GM11168 (cell line): Measurements from ENCODE around the gene RIOK3.
"Not testable (repeated sequence)": the region's sequence is repeated elsewhere in the genome, so short reads cannot be mapped to it uniquely, and the experiment has no call there.

Experiments
- in situ Hi-C: fragments of 300-500 bp; cut with MboI; formaldehyde crosslinking; loops from one replicate; pipeline ENCODE4 v1.12.0; 2022; ENCODE audit warnings: low sequenced_read_pairs; ENCODE audit not compliant: unreplicated experiment

The RIOK3 gene, protein sequence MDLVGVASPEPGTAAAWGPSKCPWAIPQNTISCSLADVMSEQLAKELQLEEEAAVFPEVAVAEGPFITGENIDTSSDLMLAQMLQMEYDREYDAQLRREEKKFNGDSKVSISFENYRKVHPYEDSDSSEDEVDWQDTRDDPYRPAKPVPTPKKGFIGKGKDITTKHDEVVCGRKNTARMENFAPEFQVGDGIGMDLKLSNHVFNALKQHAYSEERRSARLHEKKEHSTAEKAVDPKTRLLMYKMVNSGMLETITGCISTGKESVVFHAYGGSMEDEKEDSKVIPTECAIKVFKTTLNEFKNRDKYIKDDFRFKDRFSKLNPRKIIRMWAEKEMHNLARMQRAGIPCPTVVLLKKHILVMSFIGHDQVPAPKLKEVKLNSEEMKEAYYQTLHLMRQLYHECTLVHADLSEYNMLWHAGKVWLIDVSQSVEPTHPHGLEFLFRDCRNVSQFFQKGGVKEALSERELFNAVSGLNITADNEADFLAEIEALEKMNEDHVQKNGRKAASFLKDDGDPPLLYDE

DNA sequence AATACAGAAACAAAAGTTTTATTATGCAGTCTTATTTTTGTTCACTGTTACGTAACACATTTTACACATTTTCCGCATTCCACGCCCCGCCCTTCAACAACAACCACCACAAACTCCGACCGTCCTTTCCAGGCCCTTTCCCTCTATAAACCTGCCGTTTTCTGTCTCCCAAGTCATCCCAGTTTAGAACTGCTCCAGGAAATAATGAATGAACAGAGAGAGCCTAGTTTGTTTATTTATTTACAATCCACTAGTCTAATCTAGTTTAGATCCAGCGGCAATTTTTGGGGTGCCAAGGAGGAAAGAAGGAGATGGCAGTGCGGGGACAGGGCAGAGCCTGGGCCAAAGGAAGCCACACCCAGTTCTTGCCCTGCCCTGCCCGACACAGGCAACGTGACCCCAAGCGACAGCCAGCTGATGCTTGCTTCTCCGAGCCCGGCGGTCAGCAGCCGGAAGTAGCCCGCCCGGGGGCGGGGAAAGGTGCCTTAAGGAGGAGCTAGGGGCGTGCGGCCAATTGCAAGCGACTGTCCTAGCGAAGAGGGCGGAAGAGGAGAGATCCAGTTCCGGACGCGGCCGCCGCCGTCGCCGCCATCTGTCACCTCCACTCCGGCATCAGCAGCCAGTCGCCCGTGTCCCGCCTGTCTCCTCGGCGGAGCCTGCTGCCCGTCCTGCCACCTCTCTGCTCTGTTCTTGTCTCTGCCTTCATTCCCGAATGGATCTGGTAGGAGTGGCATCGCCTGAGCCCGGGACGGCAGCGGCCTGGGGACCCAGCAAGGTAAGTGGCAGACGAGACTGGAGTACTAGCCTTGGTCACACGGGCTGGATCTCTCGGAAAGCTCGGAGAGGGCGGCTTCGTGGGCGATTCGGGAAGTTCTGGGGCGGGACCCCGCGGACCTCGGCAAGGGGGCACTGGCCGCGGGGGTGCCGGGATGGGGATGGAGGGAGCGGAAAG, at the start of gene RIOK3:
TSS of gene RIOK3 (plus strand) at position 560 of the 952 bp plus-strand sequence. CDS start at position 713, 153 bp downstream.
- in situ Hi-C loops, result no loop called here

DNA sequence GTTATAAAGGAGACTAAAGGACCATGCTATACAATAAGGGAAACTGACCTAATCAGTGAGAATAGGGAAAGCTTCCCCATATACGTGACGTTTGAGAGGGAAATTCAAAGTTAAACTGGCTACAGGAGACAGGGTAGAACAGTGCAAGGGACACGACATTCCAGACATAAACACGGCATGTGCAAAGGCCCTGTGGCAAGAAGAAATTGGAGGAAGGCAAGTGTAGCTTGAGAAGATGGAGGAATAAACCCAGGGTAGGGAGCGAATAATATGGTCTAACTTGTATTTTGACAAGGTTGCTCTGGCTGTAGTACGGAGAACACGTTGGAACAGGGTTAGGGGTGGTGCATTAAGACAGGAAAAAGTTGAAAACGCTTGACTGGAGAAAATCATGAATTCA, 49.8 kb upstream of the RIOK3 start:
- in situ Hi-C loops, result no loop called here

DNA sequence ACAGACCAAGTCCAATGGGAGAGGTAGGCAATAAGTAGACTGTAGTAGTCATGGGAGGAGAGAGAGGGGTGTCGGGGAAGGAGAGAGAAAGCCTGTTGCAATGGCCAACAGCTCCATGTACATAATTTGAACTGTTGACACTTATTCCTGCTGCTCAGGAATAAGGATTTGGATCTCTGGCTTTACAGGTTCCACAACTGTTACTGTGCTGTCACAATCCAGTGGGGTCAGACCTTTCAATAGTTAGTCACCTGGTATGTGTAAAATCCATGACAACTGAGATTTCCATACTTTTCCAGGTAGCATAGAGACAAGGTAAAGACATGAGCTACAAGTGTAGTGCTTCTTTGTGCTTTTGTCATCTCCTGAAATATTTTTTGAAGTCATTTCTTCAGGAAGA, 47.5 kb upstream of the RIOK3 start:
- in situ Hi-C loops, result no loop called here

DNA sequence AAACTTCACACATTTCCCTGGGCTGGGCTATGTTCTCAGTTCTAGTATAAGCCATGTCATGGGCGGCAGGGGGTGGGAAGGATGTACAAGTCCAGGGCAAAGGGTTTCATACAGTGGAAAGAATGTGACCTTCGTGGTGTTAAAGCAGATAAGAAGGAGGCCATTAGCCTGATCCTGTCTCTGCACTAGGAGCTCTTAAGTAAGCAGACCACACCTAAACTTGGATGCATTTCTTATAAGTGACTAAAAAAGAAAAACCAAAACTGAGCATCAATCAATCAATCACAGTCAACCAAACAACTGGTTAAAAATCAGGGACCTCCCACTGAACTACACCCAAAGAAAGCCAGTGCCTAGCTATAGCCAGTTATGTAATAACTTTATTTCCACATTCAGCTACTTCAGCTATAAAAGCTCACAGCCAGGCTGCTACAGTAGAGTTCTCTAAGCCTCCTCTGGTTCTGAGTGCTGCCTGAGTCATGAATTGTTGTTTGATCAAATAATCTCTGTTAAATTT, 46.8 kb upstream of the RIOK3 start:
- in situ Hi-C loops, result no loop called here

DNA sequence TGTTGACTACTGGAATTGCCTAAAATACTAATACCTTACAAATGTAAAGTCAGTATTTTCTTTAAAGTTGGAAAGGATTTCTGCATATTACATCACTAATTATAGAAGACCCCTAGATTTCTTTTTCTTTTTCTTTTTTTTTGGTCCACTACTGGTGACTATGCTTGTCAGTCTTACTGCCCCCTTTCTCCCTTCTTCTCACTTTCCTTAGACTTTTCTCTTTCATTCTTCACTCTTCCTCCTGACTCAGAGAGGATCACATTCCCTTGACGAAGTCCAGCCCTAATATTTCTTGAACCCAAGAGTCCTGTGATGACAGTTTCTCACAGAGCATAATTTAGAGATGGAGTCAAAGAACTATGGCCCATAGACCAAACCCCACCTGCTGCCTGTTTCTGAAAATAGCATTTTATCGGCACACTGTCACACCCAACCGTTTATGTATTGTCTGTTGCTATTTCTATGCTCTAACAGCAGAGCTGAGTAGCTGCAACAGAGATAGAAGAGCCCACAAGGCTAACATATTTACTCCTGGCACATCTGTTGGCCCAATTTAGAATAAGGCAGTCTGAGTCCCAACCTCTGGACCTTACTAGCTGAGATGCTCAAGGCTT, 40.6 kb upstream of the RIOK3 start:
- in situ Hi-C loops, result no loop called here

DNA sequence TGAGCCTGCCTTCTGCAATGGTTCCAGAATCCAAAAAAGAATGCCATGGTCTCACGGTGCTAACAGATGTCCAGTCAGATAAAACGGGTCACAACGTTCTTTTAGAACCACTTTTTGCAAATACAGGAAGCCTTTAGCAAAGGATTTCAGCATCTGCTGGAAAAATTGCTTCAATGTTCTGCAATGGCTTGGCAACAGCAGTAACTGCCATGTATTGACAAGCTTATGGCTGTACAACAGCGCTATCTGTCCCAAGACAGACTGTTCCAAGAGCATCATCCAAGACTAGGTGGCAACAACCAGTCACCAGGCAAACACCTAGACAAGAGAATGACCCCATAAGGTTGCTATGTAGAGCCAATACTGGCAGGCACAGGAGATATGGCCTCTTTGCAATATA, 37.6 kb upstream of the RIOK3 start:
- in situ Hi-C loops, result no loop called here

DNA sequence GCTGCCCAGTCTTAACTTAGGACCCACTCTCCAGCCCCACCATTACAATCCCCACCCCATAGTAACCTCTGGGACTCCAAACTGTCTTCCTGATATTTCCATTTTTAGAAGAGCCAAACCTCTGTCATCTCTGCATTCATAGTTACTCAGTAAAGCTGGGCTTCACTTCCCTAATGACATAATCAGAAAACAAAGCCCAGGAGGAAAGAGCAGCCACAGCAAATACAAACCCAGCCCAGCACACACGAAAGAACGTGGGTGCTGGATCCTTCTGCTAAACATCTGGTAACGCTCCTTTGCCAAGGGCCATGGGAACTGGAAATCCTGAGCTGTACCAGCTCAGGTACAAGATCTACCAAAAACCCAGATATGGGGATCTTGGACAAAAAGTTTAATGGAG, 36.8 kb upstream of the RIOK3 start:
- in situ Hi-C loops, result no loop called here

DNA sequence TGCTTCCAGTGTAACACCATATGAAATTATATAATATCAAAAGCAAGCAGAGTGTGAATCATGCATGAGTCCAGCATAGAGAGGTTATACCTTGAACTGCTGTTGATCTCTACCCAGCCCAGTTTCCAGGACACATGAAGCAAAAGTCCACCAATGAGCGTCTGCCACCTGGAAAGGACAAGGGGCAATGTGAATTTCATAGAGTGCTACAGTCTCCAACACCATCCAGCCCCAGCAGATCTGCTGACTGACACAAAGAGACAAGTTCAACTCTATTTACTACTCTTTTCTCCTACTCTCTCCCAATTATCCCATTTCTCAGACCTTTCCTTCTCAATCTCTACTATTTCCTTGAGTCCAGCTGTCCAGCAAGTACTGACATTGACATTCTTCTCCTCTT, 31.8 kb upstream of the RIOK3 start:
- in situ Hi-C loops, result no loop called here

DNA sequence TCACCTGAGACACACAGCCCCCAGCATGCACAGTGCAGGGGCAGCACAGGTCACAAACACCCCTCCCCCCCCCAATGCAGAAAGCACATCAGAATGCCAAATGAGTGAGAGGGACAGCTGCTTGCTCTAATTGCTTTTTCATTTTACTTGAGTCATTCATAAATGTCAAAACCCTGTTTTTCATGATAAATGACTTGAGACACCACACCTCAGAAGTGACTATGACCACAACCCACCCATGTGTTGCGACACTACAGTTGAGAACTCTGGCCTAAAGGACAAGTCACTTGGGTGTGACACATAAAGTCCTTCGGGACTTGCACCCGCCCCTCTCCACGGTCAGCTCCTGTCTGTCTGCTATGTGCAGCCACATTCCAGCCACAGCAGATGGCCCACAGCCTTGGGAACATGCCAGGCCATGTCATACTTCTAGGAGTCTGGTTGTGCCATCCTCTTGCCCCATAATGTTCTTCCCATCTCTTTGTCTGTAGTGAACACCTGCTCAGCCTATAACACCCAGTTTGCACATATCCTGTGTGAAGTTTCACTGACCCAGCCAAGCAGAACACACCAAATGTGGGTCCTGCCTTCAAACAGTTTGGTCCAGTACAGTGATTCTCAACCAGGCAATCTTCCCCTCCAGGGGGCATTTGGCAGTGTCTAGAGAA, 30.2 kb upstream of the RIOK3 start:
- in situ Hi-C loops, result no loop called here

DNA sequence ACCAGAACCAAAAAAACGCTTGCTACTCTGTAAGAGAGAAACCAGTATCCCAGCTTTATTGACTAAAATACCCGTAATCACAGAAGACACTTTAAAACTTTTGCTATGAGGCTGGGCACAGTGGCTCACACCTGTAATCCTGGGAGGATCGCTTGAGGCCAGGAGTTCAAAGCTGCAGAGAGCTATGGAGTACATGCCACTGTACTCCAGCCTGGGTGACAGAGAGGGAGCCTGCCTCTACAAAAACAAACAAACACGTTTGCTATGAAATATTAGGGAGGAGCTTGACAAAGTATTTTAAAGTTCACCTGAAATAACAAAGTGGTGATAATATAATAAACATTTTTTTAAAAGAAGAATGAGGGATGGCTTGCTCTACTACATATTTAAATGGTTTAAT, 28.5 kb upstream of the RIOK3 start:
- in situ Hi-C loops, result no loop called here

DNA sequence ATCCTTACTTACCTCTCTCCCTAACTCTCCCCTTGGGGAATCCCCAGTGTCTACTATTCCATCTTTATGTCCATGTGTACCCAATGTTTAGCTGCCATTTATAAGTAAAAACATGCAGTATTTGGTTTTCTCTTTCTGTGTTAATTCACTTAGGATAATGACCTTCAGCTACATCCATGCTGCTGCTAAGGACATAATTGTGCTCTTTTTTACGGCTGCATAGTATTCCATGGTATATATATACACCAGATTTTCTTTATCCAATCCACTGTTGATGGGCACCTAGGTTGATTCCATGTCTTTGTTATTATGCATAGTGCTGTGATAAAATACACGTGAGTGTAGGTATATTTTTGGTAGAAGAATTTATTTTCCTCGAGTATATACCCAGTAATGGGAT, 24.3 kb upstream of the RIOK3 start:
- in situ Hi-C loops, result no loop called here

DNA sequence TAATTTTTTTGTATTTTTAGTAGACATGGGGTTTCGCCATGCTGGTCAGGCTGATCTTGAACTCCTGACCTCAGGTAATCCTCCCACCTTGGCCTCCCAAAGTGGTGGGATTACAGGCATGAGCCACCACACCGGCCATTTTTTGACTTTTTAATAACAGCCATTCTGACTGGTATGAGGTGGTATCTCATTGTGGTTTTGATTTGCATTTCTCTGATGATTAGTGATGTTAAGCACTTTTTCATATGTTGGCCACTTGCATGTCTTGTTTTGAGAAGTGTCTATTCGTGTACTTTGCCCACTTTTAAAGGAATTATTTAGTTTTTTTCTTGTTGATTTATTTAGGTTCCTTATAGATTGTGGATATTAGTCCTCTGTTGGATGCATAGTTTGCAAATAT, 23.5 kb upstream of the RIOK3 start:
- in situ Hi-C loops, result not testable (repeated sequence)

DNA sequence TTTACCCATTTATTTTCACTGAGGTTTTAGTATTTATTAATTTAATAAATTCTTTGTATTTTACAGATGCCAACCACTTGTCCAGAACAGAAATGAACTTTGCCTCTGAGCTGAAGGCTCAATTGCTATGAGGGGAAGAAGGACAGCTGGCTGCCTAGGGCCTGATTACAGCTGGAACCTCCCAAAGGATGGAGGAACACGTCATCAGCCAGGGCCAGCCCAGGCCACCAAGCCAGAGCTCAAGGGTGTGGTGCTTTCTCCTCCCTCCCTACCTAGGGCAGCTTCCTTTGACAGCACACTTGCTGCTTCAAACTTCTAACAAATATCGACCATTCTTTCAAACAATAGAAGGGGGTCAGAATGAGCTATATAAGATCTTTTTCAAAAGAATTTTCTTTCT, 19.7 kb upstream of the RIOK3 start:
- in situ Hi-C loops, result no loop called here

DNA sequence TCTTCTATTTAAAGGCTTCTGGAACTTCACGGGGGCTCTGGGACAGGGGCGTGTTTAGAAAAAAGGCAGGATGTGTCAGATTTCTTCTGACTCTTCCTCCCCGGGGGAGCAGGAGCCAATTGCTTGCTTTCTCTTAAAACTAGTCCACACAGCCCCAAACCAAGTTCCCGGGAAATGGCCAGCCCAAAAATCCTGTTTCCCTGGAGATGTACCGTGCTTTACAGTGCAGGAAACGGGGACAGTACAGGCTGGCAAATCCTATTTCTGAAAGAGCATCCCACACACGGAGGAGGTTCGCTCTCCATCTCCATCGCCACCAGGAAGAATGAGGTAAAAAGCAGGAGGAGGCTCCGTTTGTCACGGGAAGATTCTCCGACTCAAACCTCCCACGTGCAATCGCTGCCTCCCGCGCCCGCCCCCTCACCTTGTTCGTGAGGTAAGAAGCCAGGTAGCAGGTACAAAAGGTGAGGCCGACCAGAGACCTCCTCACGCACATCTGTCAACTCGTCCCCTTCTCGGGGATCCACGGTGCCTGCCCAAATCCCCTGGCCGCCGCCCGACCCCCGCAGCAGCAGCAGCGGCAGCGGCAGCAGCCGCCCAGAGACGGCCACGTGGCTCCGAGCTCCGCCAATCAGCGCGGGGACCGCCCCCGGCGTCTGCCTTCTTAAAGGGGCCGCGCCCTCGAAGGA, 15.6 kb upstream of the RIOK3 start:
- in situ Hi-C loops, result no loop called here

DNA sequence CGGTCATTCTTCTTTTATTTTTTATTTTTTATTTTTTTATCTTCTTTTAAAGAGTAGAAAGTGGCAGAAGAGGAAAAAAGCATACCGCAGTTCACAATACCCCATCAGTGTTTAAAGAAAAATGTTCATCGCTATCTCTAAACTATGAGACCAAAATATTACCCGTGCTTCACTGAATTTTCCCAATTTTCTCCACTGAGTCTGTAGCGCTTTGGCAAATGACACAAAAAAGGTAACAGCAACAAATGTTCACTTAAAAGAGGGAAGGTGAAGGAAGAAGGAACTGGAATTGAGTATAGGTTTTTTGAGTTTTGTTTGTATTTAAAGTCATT, 15.1 kb upstream of the RIOK3 start:
- in situ Hi-C loops, result no loop called here

DNA sequence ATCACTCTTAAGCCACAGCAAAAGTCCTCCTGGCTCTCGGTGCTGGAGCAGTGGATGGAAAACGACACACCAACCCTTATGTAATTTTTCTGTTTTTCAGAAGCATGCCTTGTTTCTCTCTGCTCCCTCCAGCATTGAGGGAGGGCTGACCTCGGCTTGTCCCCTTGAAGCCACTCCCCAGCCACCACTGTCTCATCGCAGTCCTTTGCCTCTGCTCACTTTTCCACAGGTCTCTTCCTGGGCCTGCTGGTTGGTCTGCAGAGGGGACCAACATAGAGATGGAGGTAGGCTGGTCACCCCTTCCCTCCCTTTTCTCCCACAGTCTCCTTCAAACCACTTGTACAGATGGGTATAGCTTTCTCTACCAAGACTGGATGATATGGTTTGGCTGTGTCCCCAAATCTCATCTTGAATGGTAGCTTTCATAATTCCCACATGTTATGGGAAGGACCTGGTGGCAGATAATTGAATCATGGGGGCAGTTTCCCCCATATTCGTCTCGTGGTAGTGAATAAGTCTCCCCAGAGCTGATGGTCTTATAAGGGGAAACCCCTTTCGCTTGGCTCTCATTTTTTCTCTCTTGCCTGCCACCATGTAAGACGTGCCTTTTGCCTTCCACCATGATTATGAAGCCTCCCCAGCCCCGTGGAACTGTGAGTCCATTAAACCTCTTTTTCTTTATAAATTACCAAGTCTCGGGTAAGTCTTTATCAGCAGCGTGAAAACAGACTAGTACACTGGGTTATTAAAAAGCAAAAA, 14.3 kb upstream of the RIOK3 start:
- in situ Hi-C loops, result no loop called here

DNA sequence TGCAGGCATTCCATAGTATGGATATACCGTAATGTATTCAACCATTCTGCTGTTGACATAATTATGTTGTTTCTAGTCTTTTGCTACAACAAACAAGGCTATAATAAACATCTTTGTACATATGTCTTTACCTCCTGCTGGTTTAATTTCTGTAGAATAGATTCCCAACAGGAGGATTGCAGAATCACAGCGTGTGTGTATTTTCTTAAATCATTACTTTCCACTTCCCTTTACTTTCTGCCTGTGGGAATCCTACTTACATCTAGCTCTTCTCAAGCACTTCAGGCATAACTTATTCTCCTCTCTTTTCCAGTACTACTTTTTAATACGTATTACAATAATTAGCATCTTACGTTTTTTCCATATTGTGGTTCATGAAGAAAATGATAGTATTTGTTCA, 13.0 kb upstream of the RIOK3 start:
- in situ Hi-C loops, result no loop called here

DNA sequence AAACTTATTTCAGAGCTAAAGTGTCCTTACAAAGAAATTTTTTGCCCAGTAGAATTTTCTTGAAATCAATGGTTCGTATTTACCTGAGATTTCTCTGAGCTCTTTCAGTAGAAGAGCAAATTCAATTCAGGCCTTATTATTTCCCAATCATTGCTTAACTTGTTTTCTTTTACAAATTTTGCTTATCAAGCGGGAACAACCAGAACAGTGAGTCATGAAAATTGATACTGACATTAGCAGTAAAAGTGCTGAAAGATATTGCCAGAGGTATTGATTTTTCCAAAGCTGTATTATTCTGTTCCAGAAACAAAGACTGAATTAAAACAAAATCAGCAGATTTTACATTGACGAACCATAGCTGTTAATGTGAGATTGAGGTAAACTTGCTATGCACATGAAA, 10.1 kb upstream of the RIOK3 start:
- in situ Hi-C loops, result no loop called here

DNA sequence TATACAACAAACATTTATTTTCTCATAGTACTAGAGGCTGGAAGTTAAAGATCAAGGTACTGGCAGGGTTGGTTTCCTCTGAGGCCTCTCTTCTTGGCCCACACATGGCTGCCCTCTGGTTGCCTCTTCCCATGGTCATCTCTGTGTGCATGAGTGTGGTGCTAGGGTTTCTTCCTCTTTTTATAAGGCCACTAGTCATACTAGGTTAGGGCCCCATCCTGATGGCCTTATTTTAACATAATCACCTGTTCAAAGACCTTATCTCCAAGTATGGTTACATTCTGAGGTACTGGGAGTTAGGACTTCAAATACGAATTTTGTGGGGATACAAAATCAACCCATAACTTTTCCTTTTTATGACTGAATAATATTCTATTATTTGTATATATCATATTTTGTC, 4.8 kb upstream of the RIOK3 start:
- in situ Hi-C loops, result no loop called here
